GOT3 (cell line): Measurements from ENCODE around the gene RAB31.
"Not testable (repeated sequence)": the region's sequence is repeated elsewhere in the genome, so short reads cannot be mapped to it uniquely, and the experiment has no call there.

Source experiments
- DNase-seq: peaks from one replicate; lab custom pipeline; 2025; ENCODE audit warnings: mixed read lengths; lab: John Stamatoyannopoulos, UW

RAB31 gene

GRCh38 chr18:9891515-9891914 lies 183.4 kb downstream of the RAB31 start:
- not testable (repeated sequence) for DNase-seq

- DNase-seq, result no peak
Measured at GRCh38 chr18:9894454-9895068, 186.5 kb downstream of the RAB31 start.

- DNase-seq, result no peak
Measured at GRCh38 chr18:9897129-9897528, 189.0 kb downstream of the RAB31 start.

GRCh38 chr18:9897787-9898291 lies 189.7 kb downstream of the RAB31 start:
- not testable (repeated sequence) for DNase-seq

- no peak for DNase-seq
Measured at GRCh38 chr18:9898792-9899549, 190.9 kb downstream of the RAB31 start.

- not testable (repeated sequence) for DNase-seq
Measured at GRCh38 chr18:9899550-9899930, 191.4 kb downstream of the RAB31 start.

GRCh38 chr18:9900699-9901098 lies 192.6 kb downstream of the RAB31 start:
- no peak for DNase-seq

GRCh38 chr18:9901377-9901776 lies 193.3 kb downstream of the RAB31 start:
- DNase-seq, result no peak

- not testable (repeated sequence) for DNase-seq
Measured at GRCh38 chr18:9902264-9902663, 194.2 kb downstream of the RAB31 start.

- DNase-seq, result no peak
Measured at GRCh38 chr18:9902832-9903231, 194.7 kb downstream of the RAB31 start.

- DNase-seq, result no peak
Measured at GRCh38 chr18:9905401-9905922, 197.4 kb downstream of the RAB31 start.

- DNase-seq, result no peak
Measured at GRCh38 chr18:9906481-9906880, 198.4 kb downstream of the RAB31 start.

- no peak for DNase-seq
Measured at GRCh38 chr18:9907867-9908266, 199.8 kb downstream of the RAB31 start.

- no peak for DNase-seq
Measured at GRCh38 chr18:9910071-9910470, 202.0 kb downstream of the RAB31 start.

- no peak for DNase-seq
Measured at GRCh38 chr18:9910661-9911060, 202.6 kb downstream of the RAB31 start.

- DNase-seq, result no peak
Measured at GRCh38 chr18:9911226-9911625, 203.1 kb downstream of the RAB31 start.
